HG02973 (cell line): ENCODE data around the gene TMEM201.

Experiments used
- ATAC-seq: cut with Tn5 transposase; IDR thresholded peaks from one replicate; pipeline ENCODE4 v1.9.1; 2021; ENCODE audit warnings: moderate library complexity; ENCODE audit not compliant: unreplicated experiment

TMEM201 gene

GRCh38 chr1:9599741-9600140, 11.0 kb downstream of the TMEM201 start:
- ATAC-seq = no peak

- ATAC-seq = no peak
These were observed 12.4 kb downstream of the TMEM201 start for GRCh38 chr1:9600861-9601834.

GRCh38 chr1:9601942-9602793, 13.5 kb downstream of the TMEM201 start:
- ATAC-seq = no peak

- no peak for ATAC-seq
These were observed 14.1 kb downstream of the TMEM201 start for GRCh38 chr1:9602794-9603167.

DNA sequence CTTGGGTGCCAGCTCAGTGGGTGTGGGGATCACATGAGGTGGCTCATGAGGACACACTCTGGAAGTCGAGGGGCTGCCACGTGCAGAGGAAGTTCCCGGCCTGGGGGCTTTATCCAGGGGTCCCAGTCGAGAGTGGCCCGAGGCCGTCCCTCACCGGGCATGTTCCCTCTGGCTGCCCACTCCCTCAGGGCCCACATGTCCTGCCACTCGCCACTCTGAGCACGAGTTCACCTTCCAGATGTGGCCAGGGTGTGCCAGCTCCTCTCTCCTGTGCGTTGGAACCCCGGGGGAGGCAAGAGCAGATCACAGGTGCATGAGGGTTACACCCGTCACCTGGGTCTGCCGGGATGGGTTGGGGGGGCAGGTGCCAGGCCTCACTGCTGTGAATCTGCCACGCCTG, 14.6 kb downstream of the TMEM201 start:
- no peak for ATAC-seq

GRCh38 chr1:9603766-9604753, 15.3 kb downstream of the TMEM201 start:
- no peak for ATAC-seq

GRCh38 chr1:9604836-9605235, 16.1 kb downstream of the TMEM201 start:
- no peak for ATAC-seq

DNA sequence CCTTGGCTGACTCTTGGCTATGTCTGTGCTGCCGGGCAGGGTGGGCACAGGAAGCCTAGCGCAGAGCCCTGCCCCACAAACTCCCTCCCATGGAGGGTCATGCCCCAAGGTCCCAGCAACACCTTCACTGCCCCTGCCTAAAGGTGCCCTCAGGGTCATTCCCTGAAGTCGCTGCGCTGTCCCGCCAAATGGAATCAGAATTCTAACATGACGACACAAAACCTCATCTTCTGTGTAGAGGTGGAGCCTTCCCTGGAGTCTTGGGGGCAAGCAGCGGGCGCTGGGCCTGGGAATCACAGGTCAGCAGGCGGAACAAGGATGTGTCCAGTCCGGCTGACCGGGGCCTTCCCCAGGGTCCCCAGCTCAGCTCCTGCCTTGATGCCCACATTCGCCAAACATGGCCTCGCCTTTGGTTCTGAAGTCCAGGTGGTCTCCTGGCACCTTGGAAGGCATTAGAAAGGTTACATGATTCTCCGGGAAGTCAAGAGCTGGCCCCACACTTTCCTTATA, 17.3 kb downstream of the TMEM201 start:
- ATAC-seq = no peak

DNA sequence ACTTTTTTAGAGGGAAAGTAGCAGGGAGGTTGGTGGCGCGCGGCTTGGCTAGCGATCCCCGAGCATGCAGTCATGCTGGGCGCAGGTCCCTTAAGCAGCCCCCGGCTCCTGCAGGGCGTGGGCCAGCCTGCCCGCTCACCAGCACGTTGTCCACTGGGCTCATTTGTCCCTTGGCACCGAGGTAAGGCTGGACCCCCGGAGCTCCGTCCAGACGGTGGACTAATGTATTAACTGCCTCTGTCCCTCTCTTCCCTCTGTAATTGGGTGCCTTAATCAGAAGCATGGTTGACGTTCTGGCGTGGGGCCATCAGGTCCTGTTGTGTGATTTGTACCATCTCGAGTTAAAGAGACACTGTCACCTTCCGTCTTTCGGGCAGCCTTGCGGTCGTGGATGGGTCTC, 17.7 kb downstream of the TMEM201 start:
- ATAC-seq = no peak

DNA sequence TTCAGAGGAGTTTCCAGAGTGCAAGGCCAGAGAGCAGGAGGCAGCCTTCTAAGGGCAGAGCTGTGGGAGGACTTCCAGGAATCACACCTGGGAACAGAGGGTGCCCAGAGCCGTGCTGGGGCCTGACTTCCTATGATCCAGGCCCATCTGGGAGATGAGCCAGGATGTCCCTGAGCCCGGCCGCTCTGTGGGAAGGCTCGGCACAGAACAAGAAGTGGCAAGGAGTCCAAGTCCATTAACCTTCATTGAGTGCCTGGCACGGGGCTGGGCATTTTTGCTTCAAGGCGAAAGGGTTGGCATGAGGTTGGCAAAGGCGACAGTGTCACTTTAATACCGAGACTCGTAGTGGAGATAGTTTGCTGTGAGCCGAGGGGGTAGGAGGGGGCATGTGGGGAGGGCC, 18.2 kb downstream of the TMEM201 start:
- ATAC-seq = no peak

DNA sequence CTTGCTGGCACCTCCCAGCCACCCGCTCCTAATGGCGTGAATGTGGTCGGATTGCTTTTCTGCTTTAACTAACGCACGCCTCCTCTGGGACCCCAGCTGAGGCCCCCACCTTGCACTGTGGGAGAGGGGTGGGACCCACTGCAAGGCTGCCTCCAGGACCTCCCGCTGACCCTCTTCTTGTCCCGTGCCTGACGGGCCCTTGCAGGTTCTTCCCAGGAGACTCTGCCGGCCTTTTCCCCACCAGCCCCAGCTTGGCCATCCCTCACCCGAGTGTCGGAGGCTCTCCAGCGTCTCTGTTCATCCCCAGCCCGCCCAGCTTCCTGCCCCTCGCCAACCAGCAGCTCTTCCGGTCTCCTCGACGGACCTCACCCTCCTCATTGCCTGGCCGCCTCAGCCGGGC, 18.6 kb downstream of the TMEM201 start:
- no peak for ATAC-seq

GRCh38 chr1:9609998-9610397, 21.3 kb downstream of the TMEM201 start:
- ATAC-seq = no peak

- no peak for ATAC-seq
These were observed 21.8 kb downstream of the TMEM201 start for GRCh38 chr1:9610548-9610947.

DNA sequence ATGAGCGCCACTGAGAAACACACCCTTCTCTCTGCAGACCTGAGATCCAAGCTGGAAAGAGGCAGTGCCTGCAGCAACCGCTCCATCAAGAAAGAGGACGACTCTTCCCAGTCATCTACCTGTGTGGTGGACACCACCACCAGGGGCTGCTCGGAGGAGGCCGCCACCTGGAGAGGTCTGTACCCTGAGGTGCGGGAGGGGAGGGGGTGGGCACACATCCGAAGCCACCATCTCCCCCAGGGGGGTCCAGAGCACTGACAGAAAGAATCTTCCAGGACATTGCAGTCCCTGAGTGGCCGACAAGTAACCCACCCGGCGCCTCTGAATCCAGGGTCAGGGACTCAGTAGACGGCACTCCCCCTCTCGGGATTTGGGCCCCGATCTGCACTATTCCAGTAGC, 23.0 kb downstream of the TMEM201 start:
- no peak for ATAC-seq

GRCh38 chr1:9612162-9612845, 23.6 kb downstream of the TMEM201 start:
- no peak for ATAC-seq

- no peak for ATAC-seq
These were observed 24.3 kb downstream of the TMEM201 start for GRCh38 chr1:9612871-9613624.

GRCh38 chr1:9613625-9614299, 25.1 kb downstream of the TMEM201 start:
- ATAC-seq = no peak

GRCh38 chr1:9615316-9616063, 26.8 kb downstream of the TMEM201 start:
- no peak for ATAC-seq
